ENCODE data around the gene KAZN.

DNA sequence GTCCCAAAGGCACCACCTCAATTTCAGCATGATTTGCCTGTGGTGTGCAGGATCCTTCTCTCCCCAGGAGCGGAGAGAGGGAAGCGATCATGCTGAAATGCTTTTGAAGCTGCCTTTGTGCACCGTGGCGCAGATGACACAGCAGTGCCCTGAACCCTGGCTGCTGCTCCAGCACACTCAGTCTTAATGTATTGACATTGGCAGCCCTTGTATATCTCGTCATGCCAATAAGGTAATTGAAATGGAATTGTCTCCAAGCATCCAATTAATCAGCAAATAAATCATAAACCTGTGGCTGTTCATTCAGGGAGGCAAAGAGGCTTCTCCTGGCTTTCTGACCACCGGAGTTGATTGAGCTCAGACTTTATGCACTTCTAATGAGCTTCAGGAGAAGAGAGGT lies 139.8 kb downstream of the KAZN start:
- TF ChIP-seq, protein P1, sequence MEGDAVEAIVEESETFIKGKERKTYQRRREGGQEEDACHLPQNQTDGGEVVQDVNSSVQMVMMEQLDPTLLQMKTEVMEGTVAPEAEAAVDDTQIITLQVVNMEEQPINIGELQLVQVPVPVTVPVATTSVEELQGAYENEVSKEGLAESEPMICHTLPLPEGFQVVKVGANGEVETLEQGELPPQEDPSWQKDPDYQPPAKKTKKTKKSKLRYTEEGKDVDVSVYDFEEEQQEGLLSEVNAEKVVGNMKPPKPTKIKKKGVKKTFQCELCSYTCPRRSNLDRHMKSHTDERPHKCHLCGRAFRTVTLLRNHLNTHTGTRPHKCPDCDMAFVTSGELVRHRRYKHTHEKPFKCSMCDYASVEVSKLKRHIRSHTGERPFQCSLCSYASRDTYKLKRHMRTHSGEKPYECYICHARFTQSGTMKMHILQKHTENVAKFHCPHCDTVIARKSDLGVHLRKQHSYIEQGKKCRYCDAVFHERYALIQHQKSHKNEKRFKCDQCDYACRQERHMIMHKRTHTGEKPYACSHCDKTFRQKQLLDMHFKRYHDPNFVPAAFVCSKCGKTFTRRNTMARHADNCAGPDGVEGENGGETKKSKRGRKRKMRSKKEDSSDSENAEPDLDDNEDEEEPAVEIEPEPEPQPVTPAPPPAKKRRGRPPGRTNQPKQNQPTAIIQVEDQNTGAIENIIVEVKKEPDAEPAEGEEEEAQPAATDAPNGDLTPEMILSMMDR (IDR thresholded peaks at IDR 0.05): no peak
- TF ChIP-seq POLR2A (IDR thresholded peaks at IDR 0.05): no peak

Measured in testis (tissue), 2 donors.